ENCODE results near the gene RDH8. TPM values are rescaled to one million over a fixed set of nuclear protein-coding genes. Genes with fewer than 3 reads are reported as not detected.

Gene RDH8
- total and polyA plus RNA-seq, 2 of the 4 experiments (the other 2 are of a cell fraction), result 0.18 TPM; not detected in 1

DNA sequence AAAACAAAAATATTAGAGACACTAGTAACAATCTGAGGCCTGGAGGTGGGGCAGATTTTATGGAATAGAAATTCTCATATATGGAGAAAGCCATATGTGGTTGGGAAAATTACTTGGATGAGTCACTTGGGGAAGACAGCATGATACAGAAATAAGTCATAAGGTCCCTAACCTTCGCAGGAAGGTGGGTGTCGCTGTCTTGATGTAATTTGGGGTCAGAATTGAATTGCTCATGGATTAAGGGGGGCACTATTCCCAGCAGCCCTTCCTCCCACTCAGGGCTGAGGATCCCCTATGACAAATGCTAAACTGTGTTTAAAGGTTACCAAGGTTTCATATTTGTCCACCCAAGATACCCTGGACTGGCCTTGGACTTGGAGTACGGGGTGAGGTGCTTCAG, 5.0 kb downstream of the RDH8 start:
- Histone ChIP-seq H2AFZ (replicated peaks; ENCODE audit: low read length, poor library complexity) (no peak overlapping the region), H4K5ac (ENCODE audit: low read depth, low read length) (no peak overlapping the region), H3K79me1 (ENCODE audit: low read depth in 1 of 2, low read length in 2 of 2) (no peaks in the 10 kb centered on the region), H2BK15ac (ENCODE audit: low read depth, low read length) (no peak overlapping the region), H3K9me1 (ENCODE audit: insufficient read depth, low read length) (peaks cover 3% of the 10 kb centered on the region; the same call in 1 of the 2 replicates), H2AK5ac (ENCODE audit: low read depth, low read length) (no peak overlapping the region), H2BK20ac (ENCODE audit: low read depth, low read length) (no peak overlapping the region), H2BK120ac (ENCODE audit: low read depth, low read length) (no peak overlapping the region), H3K9ac (ENCODE audit: low read depth, low read length) (no peak overlapping the region), H3K56ac (ENCODE audit: extremely low read depth, insufficient read depth, low read length) (no peak overlapping the region), H4K20me1 (ENCODE audit: insufficient read depth, low read length) (no peaks in the 10 kb centered on the region), H3K18ac (ENCODE audit: low read depth, low read length) (no peak overlapping the region), H3K23ac (ENCODE audit: low read depth, low read length) (no peak overlapping the region), H2AK9ac (replicated peaks; ENCODE audit: low read depth, low read length, poor library complexity) (no peak overlapping the region), H3K9me3 (ENCODE audit: control insufficient read depth, insufficient read depth, low read length) (no peaks in the 10 kb centered on the region), H4K91ac (ENCODE audit: insufficient read depth, low read depth, low read length) (no peak overlapping the region), H3K4me2 (ENCODE audit: low read depth, low read length) (no peak overlapping the region), H3K14ac (replicated peaks; ENCODE audit: low read depth, low read length) (no peak overlapping the region), H3K27ac (ENCODE audit: insufficient read depth, low read length) (no peak overlapping the region), H3K4me1 (ENCODE audit: control insufficient read depth, insufficient read depth, low read length) (0 out of 2 replicates have a peak, but pooled peaks cover 2% of the 10 kb centered on the region), H3K4ac (ENCODE audit: low read depth, low read length) (no peak overlapping the region), H3K27me3 (ENCODE audit: control insufficient read depth, insufficient read depth, low read length) (no peaks in the 10 kb centered on the region), H2BK5ac (ENCODE audit: low read depth, low read length, poor library complexity, severe bottlenecking) (no peak overlapping the region), H3K4me3 (ENCODE audit: insufficient read depth, low read depth, low read length) (no peak overlapping the region), H4K8ac (ENCODE audit: low read depth in 2 of 2, low read length in 2 of 2) (no peak overlapping the region), H3K36me3 (ENCODE audit: control insufficient read depth, insufficient read depth, low read length) (no peaks in the 10 kb centered on the region)
- POLR2A ChIA-PET (ENCODE audit: unreplicated experiment), result no interaction called here
- dilution Hi-C loops (cut with HindIII; ENCODE audit: low sequenced_read_pairs, unreplicated experiment), result no loop called here
- intact Hi-C loops (cut with micrococcal nuclease), result no loop called here
- in situ Hi-C loops (cut with MboI; ENCODE audit: low sequenced_read_pairs), result no loop called here
- TF ChIP-seq FOS (IDR thresholded peaks at IDR 0.05; ENCODE audit: low read depth, low read length), result peak; percentile 73
- no peak for TF ChIP-seq MAFK (IDR thresholded peaks at IDR 0.05; ENCODE audit: low read depth, low read length)
- TF ChIP-seq MXI1 (IDR thresholded peaks at IDR 0.05; ENCODE audit: borderline replicate concordance, low read depth, low read length), result no peak
- peak; percentile 26; the same call in 1 of the 2 replicates for TF ChIP-seq BHLHE40 (IDR thresholded peaks at IDR 0.05; ENCODE audit: low read depth, low read length)
- no peak for TF ChIP-seq RFX5 (IDR thresholded peaks at IDR 0.05; ENCODE audit: low read depth, low read length)
- CTCF ChIA-PET, result interaction anchor here (0.9 kb wide), 1 partner anchor 9 kb away, joined by 3 read pairs; no protein-coding TSS in a partner anchor
- ATAC-seq (ENCODE audit: low read depth) (no peak), DNase-seq (peak; percentile 87)
- BruUV-seq (replicated peaks), result no TSS peak
- no CpG with 5 or more reads among the region's 3 CpGs for WGBS, 2 experiments (ENCODE audit: extremely low coverage in 2 of 2, insufficient read length in 1 of 2)
